HepG2 (cell line): ENCODE data around the gene NABP2.
"Not testable (repeated sequence)": the region's sequence is repeated elsewhere in the genome, so short reads cannot be mapped to it uniquely, and the experiment has no call there.

Source experiments
- SALL2 ChIP-seq: sonication (generic); formaldehyde crosslinking; IDR thresholded peaks from 2 replicates; pipeline ENCODE4 v1.8.1; 2023; ENCODE audit warnings: mild to moderate bottlenecking, missing genetic modification reagents, inconsistent platforms
- ZNF777 ChIP-seq: sonication (generic); formaldehyde crosslinking; IDR thresholded peaks from 2 replicates; pipeline ENCODE4 v1.4.0; 2020; ENCODE audit warnings: missing genetic modification reagents

GRCh38 chr12:56196818-56197550 is 27.2 kb upstream of the NABP2 start:
- TF ChIP-seq ZNF777, SALL2 (CRISPR knock-in tag): not testable (repeated sequence)
